GM18909 (cell line): Measurements from ENCODE around the gene ARHGEF11.
"Not testable (repeated sequence)": the region's sequence is repeated elsewhere in the genome, so short reads cannot be mapped to it uniquely, and the experiment has no call there.

Experiments
- ATAC-seq: cut with Tn5 transposase; IDR thresholded peaks from one replicate; pipeline ENCODE4 v1.9.1; 2021; ENCODE audit warnings: mild to moderate bottlenecking; ENCODE audit not compliant: unreplicated experiment, poor library complexity

Gene ARHGEF11, protein sequence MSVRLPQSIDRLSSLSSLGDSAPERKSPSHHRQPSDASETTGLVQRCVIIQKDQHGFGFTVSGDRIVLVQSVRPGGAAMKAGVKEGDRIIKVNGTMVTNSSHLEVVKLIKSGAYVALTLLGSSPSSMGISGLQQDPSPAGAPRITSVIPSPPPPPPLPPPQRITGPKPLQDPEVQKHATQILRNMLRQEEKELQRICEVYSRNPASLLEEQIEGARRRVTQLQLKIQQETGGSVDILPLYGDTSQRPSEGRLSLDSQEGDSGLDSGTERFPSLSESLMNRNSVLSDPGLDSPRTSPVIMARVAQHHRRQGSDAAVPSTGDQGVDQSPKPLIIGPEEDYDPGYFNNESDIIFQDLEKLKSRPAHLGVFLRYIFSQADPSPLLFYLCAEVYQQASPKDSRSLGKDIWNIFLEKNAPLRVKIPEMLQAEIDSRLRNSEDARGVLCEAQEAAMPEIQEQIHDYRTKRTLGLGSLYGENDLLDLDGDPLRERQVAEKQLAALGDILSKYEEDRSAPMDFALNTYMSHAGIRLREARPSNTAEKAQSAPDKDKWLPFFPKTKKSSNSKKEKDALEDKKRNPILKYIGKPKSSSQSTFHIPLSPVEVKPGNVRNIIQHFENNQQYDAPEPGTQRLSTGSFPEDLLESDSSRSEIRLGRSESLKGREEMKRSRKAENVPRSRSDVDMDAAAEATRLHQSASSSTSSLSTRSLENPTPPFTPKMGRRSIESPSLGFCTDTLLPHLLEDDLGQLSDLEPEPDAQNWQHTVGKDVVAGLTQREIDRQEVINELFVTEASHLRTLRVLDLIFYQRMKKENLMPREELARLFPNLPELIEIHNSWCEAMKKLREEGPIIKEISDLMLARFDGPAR (N-terminal part only)

DNA sequence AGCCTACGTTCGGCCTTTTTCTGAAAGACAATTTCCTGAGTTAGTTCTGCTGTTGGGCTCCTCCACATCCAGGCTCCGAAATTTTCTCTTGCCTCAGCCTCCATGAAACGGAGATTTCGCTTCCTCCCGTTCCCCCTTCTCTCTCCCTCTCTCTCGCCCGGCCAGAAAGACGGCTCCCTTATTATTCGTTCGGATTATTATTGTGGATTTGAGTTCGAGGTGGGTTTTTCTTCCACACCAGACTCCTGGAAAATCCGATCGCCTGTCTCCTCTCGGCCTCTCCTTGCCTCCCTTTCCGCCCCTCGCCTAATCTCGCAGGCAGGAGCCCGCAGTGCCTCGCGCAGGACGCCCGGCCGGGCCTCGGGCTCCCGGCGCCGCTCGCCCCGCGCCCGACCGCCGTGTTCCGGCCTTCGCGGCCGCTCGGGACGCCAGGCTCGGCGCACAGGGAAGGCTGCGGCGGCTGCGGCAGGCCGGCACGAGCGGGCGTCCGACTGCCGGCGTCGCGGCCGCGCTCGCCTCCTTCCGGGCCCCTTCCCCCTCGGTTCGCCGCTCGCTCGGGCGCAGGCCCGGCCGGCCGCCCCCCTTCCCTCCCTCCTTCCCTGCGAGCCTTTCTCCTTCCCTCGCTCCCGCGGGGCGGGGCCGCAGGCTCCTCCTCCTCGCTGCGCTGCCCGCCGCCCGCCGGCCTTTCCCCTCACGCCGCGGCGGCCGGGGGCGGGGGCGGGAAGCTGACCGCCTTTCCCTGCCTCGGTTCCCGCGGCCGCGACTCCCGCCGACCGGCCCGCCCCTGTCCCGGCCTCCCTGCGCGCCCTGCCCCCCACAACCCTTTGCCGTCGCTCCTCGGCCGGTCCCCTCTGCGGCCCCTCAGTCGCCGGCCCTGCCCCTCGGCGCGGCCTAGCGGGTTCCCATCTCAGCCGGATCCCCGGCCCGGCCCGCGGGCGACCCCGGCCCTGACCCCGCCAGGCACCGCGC is at the start of gene ARHGEF11:
Gene ARHGEF11 (minus strand): TSS at position 493 of the 969 bp plus-strand sequence. CDS start 1,412 bp downstream, outside the sequence.
- ATAC-seq: peak; percentile 63

DNA sequence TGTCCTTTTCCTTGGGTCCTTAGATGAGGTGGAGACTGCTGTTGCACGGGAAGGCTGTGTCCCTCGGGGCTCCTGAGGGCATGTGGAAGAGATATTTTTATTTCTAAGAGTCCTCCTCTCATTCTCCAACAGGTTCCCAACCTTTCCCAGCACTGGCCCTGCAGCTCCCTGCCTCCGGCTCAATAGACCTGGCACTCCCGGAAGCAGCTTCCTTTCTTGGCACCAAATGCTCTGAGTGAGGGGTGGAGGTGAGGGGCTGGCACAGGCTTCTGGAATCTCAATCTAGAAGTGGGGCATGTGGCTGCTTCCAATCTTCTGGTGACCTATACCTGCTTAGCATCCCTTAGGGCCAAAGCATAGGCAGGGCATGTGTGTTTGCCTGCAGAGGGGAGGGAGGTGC is 49.5 kb upstream of the ARHGEF11 start:
- no peak for ATAC-seq

DNA sequence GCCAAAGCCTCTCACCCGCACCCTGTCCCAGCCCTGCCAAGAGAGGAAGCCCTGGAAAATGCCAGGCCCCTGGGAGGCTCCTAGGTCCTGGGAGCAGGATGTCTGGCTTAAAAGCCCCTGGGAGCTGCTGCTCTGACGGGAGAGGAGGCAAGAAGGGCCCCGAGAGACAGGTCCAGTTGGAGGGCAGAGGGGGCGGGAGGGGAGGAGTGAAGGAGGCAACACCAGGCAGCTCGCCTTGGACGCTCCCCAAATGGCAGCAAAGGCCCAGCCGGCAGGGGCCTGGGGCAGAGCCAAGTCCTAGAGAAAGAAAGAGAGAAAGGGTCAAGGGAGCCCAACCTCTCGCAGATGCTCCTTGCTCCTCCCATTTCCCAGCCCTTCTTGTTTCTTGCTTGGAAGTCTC is 47.3 kb upstream of the ARHGEF11 start:
- ATAC-seq: no peak

DNA sequence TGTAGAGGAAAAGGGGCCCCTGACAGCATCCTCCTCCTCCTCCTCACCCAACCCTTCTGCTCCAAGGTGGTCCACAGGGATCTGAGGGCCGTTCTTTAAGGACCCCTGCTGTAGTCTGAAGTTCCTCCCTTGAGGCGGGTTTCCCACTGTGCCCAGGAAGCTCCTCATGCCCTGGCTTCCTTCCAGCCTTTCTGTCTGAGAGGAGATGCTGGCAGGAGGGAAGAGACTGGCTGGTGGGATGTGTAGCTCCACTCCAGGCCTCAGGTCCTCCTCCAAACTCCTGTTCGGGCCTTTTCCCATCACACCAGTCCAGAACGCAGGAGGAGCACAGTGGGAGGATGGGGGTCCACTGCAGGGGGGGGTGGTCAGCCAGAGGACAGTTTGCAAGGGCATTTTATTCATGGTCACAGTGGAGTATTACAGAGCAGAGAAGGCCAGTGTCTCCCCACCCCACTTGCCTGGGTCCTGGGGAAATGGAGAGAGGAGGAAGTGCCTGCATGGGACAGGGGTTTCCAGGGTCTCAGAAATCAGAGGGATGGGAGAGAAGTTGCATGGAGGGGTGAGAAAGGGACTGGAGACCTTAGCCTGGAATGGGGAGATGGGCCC is 46.2 kb upstream of the ARHGEF11 start:
- no peak for ATAC-seq

DNA sequence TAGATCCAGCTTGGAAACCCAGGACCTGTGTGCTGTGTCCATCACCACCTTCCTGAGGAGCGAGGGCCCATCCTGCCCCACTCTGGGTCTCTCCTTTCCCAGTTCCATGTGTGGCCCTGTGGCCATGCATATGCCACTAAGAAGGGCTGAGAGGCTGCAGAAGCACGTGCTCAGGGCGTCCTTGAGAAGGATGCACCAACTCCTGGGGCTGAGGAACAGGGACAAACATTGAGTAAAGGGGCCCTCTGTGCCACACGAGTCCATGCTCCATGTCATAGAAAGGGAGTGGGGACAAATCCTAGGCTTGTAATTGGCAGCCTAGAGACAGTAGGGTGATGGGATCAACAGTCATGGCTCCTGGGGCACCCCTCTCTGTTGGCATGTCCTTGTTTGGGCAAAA is 45.6 kb upstream of the ARHGEF11 start:
- ATAC-seq: no peak

DNA sequence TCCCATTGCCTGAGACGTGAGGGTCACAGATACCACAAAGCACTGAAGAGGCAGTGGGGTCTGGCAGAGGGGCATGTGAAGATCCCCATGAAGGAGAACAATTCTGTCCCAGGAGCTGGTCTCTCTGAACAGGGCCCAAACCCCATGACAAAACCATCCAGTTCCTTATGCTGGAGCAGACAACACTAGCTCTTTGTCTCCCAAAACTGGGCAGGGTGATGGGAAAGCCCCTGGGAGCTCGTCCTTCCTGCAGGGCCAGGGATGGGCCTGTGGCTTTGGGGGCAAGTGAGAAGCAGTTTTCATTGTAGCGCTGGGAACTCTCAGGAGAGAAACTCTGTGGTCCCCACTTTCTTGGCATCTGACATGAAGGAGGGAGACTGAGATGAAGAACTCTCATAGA is 45.2 kb upstream of the ARHGEF11 start:
- ATAC-seq: no peak

DNA sequence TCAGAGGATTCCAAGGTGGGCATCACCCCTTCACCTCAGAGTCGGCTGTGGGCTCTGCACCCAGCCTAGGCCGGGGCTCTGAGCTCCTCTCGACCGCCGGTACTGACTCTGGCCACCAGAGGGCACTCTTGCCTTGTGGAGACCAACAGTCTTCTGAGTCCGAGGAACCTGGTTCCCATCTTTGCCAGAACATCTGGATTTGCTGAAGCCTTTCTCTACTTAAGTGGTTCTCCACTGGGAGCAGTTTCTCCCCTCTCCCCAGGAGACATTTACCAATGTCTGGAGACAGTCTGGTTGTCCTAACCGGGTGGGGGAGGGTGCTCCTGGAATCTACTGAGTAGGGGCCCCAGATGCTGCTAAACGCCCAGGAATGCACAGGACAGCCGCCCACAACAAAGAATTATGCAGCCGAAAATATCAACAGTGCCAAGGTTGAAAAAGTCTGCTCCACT is 44.7 kb upstream of the ARHGEF11 start:
- ATAC-seq: no peak

DNA sequence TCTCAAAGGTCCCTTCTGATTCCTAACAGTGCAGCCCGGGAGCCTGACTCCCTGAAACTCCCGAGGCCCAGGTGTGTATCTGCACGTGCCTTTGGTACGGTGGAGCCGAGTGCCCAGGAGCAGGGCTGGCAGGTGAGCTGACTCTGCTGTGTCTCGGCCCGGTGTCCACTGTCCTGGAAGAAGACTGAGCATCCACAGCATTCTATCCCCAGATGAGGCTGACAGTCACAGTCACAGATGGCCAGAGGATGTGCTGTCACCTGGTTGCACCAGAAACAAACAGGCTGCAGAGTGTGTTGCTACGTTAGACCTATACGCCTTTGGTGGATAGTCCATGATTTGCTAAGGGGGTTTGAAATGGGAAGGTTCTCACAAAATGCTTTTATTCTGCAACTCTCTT is 44.2 kb upstream of the ARHGEF11 start:
- no peak for ATAC-seq

DNA sequence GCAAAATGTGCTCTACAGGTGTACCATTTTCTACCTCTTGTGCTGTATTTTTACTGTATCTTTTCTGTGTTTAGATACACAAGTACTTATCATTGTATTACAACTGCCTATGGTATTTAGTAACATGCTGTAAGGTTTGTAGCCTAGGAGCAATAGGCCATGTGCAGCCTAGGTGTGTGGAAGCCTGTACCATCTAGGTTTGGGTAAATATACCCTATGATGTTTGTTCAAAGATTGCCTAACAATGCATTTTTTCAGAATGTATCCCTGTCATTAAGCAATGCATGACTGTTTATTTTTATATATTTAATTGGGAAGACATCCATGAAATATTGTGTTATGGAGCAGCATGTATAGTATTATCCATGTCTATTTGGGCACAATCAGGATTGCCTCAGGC is 43.1 kb upstream of the ARHGEF11 start:
- ATAC-seq: no peak

DNA sequence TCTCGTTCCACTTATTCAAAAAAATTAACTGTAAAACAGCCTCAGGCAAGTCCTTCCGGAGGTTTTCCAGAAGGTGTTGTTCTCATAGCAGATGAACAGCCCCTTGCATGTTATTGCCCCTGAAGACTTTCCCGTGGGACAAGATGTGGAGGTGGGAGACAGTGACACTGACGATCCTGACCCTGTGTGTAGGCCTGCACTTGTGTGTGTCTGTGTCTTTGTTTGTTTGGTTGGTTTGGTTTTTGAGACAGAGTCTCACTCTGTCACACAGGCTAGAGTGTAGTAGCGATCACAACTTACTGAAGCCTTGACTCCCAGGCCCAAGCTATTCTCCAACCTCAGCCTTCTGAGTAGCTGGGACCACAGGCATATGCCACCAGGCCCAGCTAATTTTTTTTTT is 41.5 kb upstream of the ARHGEF11 start:
- ATAC-seq: no peak

DNA sequence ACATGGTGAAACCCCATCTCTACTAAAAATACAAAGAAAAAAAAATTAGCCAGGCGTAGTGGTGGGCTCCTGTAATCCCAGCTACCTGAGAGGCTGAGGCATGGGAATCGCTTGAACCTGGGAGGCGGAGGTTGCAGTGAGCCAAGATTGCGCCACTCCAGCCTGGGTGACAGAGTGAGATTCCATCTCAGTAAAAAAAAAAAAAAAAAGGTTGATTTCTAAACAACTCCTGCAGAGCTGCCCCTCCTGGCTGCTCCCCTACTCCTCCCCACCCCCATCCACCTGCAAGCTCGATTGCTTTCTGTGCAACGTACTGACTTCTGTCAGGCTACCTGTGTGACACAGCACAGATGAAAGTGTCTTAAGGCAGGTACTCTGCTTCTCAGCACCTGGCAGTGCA is 40.8 kb upstream of the ARHGEF11 start:
- no peak for ATAC-seq

DNA sequence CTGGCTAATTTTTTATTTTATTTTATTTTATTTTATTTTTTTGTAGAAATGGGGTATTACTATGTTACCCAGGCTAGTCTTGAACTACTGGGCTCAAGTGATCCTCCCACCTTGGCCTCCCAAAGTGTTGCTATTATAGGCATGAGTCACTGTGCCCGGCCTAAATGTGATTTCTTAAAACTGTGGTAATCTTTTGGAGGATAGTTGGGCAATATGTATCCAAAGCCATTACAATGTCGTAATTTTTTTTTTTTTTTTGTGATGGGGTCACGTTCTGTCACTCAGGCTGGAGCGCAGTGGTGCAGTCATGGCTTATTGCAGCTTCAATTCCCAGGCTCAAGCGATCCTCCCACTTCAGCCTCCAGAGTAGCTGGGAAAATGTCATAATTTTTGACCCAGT is 39.9 kb upstream of the ARHGEF11 start:
- no peak for ATAC-seq

DNA sequence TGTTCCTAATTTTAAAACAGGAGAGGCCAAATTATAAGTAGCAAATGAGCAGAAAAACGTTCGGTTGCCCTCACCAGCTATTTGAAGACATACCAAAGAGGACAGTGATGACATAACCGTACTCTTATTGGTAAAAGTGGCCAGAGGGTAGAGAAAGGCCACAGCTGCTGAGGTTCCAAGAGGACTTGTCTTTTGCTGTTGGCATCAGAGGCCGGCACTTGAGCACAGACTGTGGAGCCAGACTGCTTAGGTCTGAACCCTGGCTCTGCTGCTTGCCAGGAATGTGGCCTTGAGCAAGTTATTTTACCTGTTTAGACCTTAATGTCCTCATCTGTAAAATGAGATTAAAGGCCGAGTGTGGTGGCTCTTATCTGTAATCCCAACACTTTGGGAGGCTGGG is 39.2 kb upstream of the ARHGEF11 start:
- ATAC-seq: no peak

DNA sequence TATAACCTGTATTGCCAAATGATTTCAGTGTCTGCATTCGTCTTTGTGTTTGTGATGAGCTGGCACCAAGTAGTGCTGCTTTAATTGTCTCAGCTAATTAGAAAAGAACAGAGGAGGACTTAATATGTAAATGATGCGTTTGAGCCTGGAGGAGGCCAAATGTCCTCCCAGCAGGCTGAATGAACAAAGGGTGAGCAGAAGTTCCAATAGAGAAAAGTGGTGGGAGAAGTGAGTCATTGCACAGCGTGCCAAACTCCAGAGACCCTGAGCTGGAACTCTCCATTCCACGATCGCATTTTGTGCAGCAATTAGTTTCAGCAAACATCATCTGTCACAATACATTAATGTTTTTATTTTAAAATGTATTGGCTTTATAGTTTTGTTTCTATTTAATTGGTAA is 36.2 kb upstream of the ARHGEF11 start:
- ATAC-seq: no peak

DNA sequence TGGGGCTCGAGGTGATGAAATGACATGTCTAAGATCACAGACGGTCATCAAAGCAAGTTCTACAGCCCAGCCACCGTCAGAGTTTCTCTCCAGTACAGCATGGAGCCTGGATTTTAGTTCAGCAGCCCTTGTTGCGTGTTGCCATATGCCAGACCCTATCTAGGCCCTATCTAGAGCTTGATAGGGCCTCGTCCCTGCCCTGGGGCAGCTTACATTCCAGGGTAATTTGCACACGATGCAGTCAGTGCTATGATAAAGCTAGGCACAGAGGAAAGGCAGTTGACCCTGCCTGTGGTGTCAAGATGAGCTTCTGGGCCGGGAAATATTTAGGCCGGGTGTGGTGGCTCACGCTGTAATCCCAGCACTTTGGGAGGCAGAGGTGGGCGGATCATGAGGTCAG is 35.2 kb upstream of the ARHGEF11 start:
- no peak for ATAC-seq

DNA sequence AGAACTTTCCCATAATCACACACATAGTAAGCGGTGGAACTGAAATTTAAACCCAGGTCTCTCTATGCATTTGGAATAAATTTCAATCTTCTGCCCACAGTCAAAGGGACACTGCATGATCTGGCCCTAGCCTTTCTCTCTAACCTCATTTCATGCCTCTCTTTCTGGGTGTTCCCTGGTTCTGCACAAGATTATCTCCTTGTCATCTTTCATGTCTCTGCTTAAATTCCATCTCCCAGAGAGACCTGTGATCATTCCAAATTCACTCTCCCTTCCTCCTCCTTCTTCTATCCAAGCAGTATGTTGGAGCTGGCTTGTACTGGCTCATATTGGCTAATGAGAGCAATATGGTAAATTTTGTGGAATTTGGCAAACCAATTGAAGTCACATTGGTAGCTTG is 31.9 kb upstream of the ARHGEF11 start:
- no peak for ATAC-seq

DNA sequence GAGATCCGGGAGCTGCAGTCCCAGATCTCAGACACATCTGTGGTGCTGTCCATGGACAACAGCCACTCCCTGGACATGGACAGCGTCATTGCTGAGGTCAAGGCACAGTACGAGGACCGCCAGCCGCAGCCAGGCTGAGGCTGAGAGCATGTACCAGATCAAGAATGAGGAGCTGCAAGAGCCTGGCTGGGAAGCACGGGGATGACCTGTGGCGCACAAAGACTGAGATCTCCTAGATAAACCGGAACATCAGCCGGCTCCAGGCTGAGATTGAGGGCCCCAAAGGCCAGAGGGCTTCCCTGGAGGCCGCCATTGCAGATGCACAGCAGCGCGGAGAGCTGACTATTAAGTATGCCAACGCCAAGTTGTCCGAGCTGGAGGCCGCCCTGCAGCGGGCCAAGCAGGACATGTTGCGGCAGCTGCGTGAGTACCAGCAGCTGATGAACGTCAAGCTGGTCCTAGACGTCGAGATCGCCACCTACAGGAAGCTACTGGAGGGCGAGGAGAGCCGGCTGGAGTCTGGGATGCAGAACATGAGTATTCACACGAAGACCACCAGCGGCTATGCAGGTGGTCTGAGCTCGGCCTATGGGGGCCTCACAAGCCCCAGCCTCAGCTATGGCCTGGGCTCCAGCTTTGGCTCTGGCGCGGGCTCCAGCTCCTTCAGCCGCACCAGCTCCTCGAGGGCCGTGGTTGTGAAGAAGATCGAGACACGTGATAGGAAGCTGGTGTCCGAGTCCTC is 28.6 kb upstream of the ARHGEF11 start:
- no peak for ATAC-seq

DNA sequence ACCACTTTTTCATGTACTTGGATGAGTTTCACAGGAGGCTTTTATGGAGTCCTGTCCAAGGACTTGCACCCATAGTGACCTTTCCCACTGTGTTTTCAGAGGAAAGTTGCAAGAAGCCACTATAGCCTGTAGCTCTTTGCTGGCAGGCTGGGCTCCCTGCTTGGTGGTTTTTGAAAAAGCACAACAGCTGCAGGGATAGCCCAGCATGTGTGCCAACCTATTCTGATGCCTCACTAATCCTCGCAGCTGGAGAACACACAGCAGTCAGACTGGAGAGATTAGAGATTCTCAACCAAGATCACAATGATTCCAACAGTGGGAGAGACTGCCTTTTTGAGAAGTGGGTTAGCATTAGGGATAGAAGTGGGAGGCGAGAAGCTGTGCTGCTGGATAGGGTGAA is 24.1 kb upstream of the ARHGEF11 start:
- ATAC-seq: no peak

DNA sequence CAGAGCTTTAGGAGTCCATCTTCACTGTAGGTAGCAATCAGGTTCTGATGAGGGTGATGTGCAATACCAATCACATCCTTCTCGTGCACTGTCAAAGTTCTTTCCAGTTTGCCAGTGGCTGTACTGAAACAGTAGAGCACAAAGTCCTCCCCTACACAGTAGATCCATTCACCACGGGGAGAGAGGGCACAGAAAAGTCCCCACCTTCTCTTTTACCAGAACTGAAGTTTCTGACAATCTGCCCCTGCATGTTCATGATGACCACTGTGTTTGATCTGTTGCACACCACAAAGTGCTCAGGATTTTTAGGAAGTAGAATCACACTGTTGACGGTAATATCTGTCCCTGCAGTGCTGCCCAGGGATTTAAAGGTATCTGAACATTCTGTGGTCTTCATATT is 13.7 kb upstream of the ARHGEF11 start:
- ATAC-seq: not testable (repeated sequence)
